RPMI7951 (cell line): ENCODE results near the gene GABRP. TPM values are rescaled to one million over a fixed set of nuclear protein-coding genes. Genes with fewer than 3 reads are reported as not detected.
"Not testable (repeated sequence)": the region's sequence is repeated elsewhere in the genome, so short reads cannot be mapped to it uniquely, and the experiment has no call there.

Source experiments
- DNase-seq: peaks from one replicate; pipeline ENCODE4 v3.0.0-alpha.2; 2012; ENCODE audit warnings: low read depth
- total RNA-seq: library from RNA; depleted of rRNA; stranded (reverse); fragments of >200 nt; shearing (Covaris generic); gene quantifications from 2 replicates; pipeline ENCODE4 v1.2.3, GENCODE V29; 2014

The GABRP gene
- total RNA-seq, 1 experiment from 2014 or later, result not detected

- no peak for DNase-seq
Observed at GRCh38 chr5:170792878-170793277, 9.4 kb downstream of the GABRP start.

GRCh38 chr5:170795154-170795553 lies 11.6 kb downstream of the GABRP start:
- no peak for DNase-seq

GRCh38 chr5:170805666-170806065 lies 22.1 kb downstream of the GABRP start:
- no peak for DNase-seq

- DNase-seq, result peak; percentile 40
Observed at GRCh38 chr5:170809551-170809950, 26.0 kb downstream of the GABRP start.

- no peak for DNase-seq
Observed at GRCh38 chr5:170811719-170812118, 28.2 kb downstream of the GABRP start.

GRCh38 chr5:170813231-170813630 lies 29.7 kb downstream of the GABRP start:
- no peak for DNase-seq

- no peak for DNase-seq
Observed at GRCh38 chr5:170817195-170817594, 33.7 kb downstream of the GABRP start.

GRCh38 chr5:170818232-170818631 lies 34.7 kb downstream of the GABRP start:
- no peak for DNase-seq

- DNase-seq, result no peak
Observed at GRCh38 chr5:170819824-170820223, 36.3 kb downstream of the GABRP start.

- no peak for DNase-seq
Observed at GRCh38 chr5:170821257-170821800, 37.8 kb downstream of the GABRP start.

- DNase-seq, result no peak
Observed at GRCh38 chr5:170826117-170826516, 42.6 kb downstream of the GABRP start.

- DNase-seq, result no peak
Observed at GRCh38 chr5:170832241-170832640, 48.7 kb downstream of the GABRP start.

- DNase-seq, result not testable (repeated sequence)
Observed at GRCh38 chr5:170833981-170834380, 50.5 kb downstream of the GABRP start.

- no peak for DNase-seq
Observed at GRCh38 chr5:170836226-170836625, 52.7 kb downstream of the GABRP start.

GRCh38 chr5:170843870-170844269 lies 60.3 kb downstream of the GABRP start:
- no peak for DNase-seq

- DNase-seq, result no peak
Observed at GRCh38 chr5:170844651-170845050, 61.1 kb downstream of the GABRP start.

GRCh38 chr5:170846416-170846815 lies 62.9 kb downstream of the GABRP start:
- DNase-seq, result no peak

GRCh38 chr5:170846846-170847245 lies 63.3 kb downstream of the GABRP start:
- no peak for DNase-seq

- no peak for DNase-seq
Observed at GRCh38 chr5:170848033-170848432, 64.5 kb downstream of the GABRP start.

GRCh38 chr5:170849374-170849773 lies 65.8 kb downstream of the GABRP start:
- DNase-seq, result no peak

GRCh38 chr5:170854566-170854965 lies 71.0 kb downstream of the GABRP start:
- DNase-seq, result no peak

- no peak for DNase-seq
Observed at GRCh38 chr5:170857066-170857465, 73.5 kb downstream of the GABRP start.

GRCh38 chr5:170860415-170860814 lies 76.9 kb downstream of the GABRP start:
- DNase-seq, result no peak
